Measurements from ENCODE around the gene PRKCZ. TPM values are rescaled to one million over a fixed set of nuclear protein-coding genes. Genes with fewer than 3 reads are reported as not detected.

PRKCZ gene
- total RNA-seq, 1 donor from 2014 or later = 7.8 TPM

GRCh38 chr1:2060535-2060934, 10.3 kb downstream of the PRKCZ start:
- H3K36me3 Mint-ChIP-seq (ENCODE audit: low read depth) = peaks cover 3% of the 10 kb centered on the region
- H3K9me3 Mint-ChIP-seq (ENCODE audit: low read depth) = peaks cover 11% of the 10 kb centered on the region
- H3K4me3 Mint-ChIP-seq (ENCODE audit: unreplicated experiment) = no peak overlapping the region
- H3K27ac Mint-ChIP-seq (ENCODE audit: unreplicated experiment) = no peak overlapping the region
- TF ChIP-seq CTCF (IDR thresholded peaks at IDR 0.05) = no peak
- no peak for DNase-seq (ENCODE audit: low spot score)
- H3K27me3 Mint-ChIP-seq (ENCODE audit: low read depth) = no peaks in the 10 kb centered on the region
- H3K4me1 Mint-ChIP-seq (ENCODE audit: low read depth) = no peaks in the 10 kb centered on the region

GRCh38 chr1:2061065-2061778, 11.0 kb downstream of the PRKCZ start:
- Mint-ChIP-seq H3K4me1 (ENCODE audit: low read depth) (no peaks in the 10 kb centered on the region), H3K27ac (ENCODE audit: unreplicated experiment) (peak overlapping the region; percentile 41), H3K4me3 (ENCODE audit: unreplicated experiment) (no peak overlapping the region), H3K27me3 (ENCODE audit: low read depth) (no peaks in the 10 kb centered on the region), H3K36me3 (ENCODE audit: low read depth) (peaks cover 7% of the 10 kb centered on the region), H3K9me3 (ENCODE audit: low read depth) (peaks cover 18% of the 10 kb centered on the region)
- no peak for DNase-seq (ENCODE audit: low spot score)
- TF ChIP-seq CTCF (IDR thresholded peaks at IDR 0.05) = no peak

GRCh38 chr1:2065699-2066098, 15.5 kb downstream of the PRKCZ start:
- H3K36me3 Mint-ChIP-seq (ENCODE audit: low read depth) = peaks cover 9% of the 10 kb centered on the region
- no peak for TF ChIP-seq CTCF (IDR thresholded peaks at IDR 0.05)
- no peak overlapping the region for H3K4me3 Mint-ChIP-seq (ENCODE audit: unreplicated experiment)
- peaks cover 23% of the 10 kb centered on the region for H3K9me3 Mint-ChIP-seq (ENCODE audit: low read depth)
- H3K4me1 Mint-ChIP-seq (ENCODE audit: low read depth) = no peaks in the 10 kb centered on the region
- H3K27ac Mint-ChIP-seq (ENCODE audit: unreplicated experiment) = no peak overlapping the region
- no peak for DNase-seq (ENCODE audit: low spot score)
- H3K27me3 Mint-ChIP-seq (ENCODE audit: low read depth) = peaks cover 8% of the 10 kb centered on the region

- H3K4me1 Mint-ChIP-seq (ENCODE audit: low read depth) = no peaks in the 10 kb centered on the region
- H3K36me3 Mint-ChIP-seq (ENCODE audit: low read depth) = peaks cover 9% of the 10 kb centered on the region
- H3K27ac Mint-ChIP-seq (ENCODE audit: unreplicated experiment) = no peak overlapping the region
- H3K27me3 Mint-ChIP-seq (ENCODE audit: low read depth) = peaks cover 8% of the 10 kb centered on the region
- DNase-seq (ENCODE audit: low spot score) = no peak
- peaks cover 23% of the 10 kb centered on the region for H3K9me3 Mint-ChIP-seq (ENCODE audit: low read depth)
- H3K4me3 Mint-ChIP-seq (ENCODE audit: unreplicated experiment) = no peak overlapping the region
- TF ChIP-seq CTCF (IDR thresholded peaks at IDR 0.05) = no peak
Measured at GRCh38 chr1:2067393-2067792, 17.2 kb downstream of the PRKCZ start.

- TF ChIP-seq CTCF (IDR thresholded peaks at IDR 0.05) = no peak
- H3K27me3 Mint-ChIP-seq (ENCODE audit: low read depth) = peaks cover 8% of the 10 kb centered on the region
- H3K36me3 Mint-ChIP-seq (ENCODE audit: low read depth) = peaks cover 9% of the 10 kb centered on the region
- H3K27ac Mint-ChIP-seq (ENCODE audit: unreplicated experiment) = no peak overlapping the region
- DNase-seq (ENCODE audit: low spot score) = no peak
- no peak overlapping the region for H3K4me3 Mint-ChIP-seq (ENCODE audit: unreplicated experiment)
- H3K9me3 Mint-ChIP-seq (ENCODE audit: low read depth) = peaks cover 23% of the 10 kb centered on the region
- H3K4me1 Mint-ChIP-seq (ENCODE audit: low read depth) = no peaks in the 10 kb centered on the region
Measured at GRCh38 chr1:2067981-2068380, 17.8 kb downstream of the PRKCZ start.

All from chondrocyte (in vitro differentiated cells).